Ovary (tissue), 9 donors: ENCODE data around the gene COG1. TPM values are rescaled to one million over a fixed set of nuclear protein-coding genes. Genes with fewer than 3 reads are reported as not detected.

Experiments used
- DNase-seq, 5 donors: peaks; one replicate each; pipeline ENCODE4 v3.0.0-alpha.2; 2019 to 2020
- H3K27ac ChIP-seq, 2 donors: fragments of 200-600 bp; one replicate each; pipeline versions ENCODE4 v1.5.1 to v1.8.0; 2019 to 2022
- H3K27me3 ChIP-seq: fragments of 200-600 bp; one replicate; pipeline ENCODE4 v1.8.0; 2022
- H3K36me3 ChIP-seq: fragments of 200-600 bp; sonication (generic); one replicate; pipeline ENCODE4 v1.5.1; 2019
- H3K4me1 ChIP-seq: one replicate; pipeline ENCODE4 v1.8.1; 2013; ENCODE audit warnings: mild to moderate bottlenecking, moderate library complexity; ENCODE audit not compliant: insufficient read depth
- H3K4me3 ChIP-seq: fragments of 200-600 bp; sonication (generic); one replicate; pipeline ENCODE4 v1.5.1; 2017
- H3K9me3 ChIP-seq, 2 donors: fragments of 200-600 bp in 1 of 2; sonication (generic) in 1 of 2; one replicate each; pipeline versions ENCODE4 v1.5.1 to v1.8.1; 2013 to 2019; ENCODE audit warnings: mild to moderate bottlenecking in 1 of 2, moderate library complexity in 1 of 2
- CTCF ChIP-seq, 3 donors: fragments of 450-650 bp in 2 of 3; fragments of 200-600 bp in 1 of 3; IDR thresholded peaks; one replicate each; pipeline versions ENCODE4 v1.5.1 to v1.8.0; 2016 to 2022; ENCODE audit warnings: antibody characterized with exemption in 3 of 3, mild to moderate bottlenecking in 1 of 3
- EP300 ChIP-seq: sonication (generic); formaldehyde crosslinking; IDR thresholded peaks from one replicate; pipeline ENCODE4 v1.6.1; 2017; ENCODE audit warnings: antibody characterized with exemption
- POLR2A ChIP-seq: fragments of 450-650 bp; IDR thresholded peaks from one replicate; pipeline ENCODE4 v1.6.1; 2017; ENCODE audit warnings: antibody characterized with exemption, mild to moderate bottlenecking, moderate library complexity
- WGBS, 3 donors: extraction: QIAGEN DNeasy Blood & Tissue Kit in 1 of 3; methylation state at CpG; one replicate each; pipeline versions ENCODE4 v1.1.5 to v1.1.7; 2013 to 2017; 5-methylcytosine and 5-hydroxymethylcytosine counted together
- intact Hi-C, 4 donors: fragments of 100-400 bp; cut with DNase I; formaldehyde crosslinking; loops; one replicate each; pipeline versions ENCODE4 v1.11.0 to v1.15.1; 2022 to 2023
- polyA plus RNA-seq, 2 donors: library from polyadenylated mRNA; stranded (reverse); fragments of 200-250 nt in 1 of 2; fragments of 350-450 nt in 1 of 2; fragmentation: Illumina TruSeq in 1 of 2; extraction: RNeasy Lipid Tissue Mini Kit (QIAGEN cat#74804) in 1 of 2; gene quantifications; one replicate each; pipeline ENCODE4 v1.2.3, GENCODE V29; 2013 to 2014
- total RNA-seq, 7 donors: library from RNA; depleted of rRNA in 2 of 7; stranded (reverse); fragments of >200 nt in 2 of 7; fragmentation: NEBNext Ultra II Directional in 3 of 7; extraction: Animal tissue kit (Norgen Biotek cat#: 25700) in 3 of 7; gene quantifications; one replicate each; pipeline versions ENCODE4 v1.1.0 to v1.2.4, GENCODE V29; 2016 to 2023
- donor health status: DM: no; HTN: no; CAD: no; lungs with moderate emphysema.
- donor health status: DM: no; HTN: no; CAD: no.
- donor health status: Bipolar disorder and iron deficiency.
- donor health status: DM: yes; HTN: yes; CAD: no.
- donor health status: DM: no; HTN: no; CAD: no.
- donor health status: DM: yes; HTN: yes; CAD: no.

Gene COG1
- total and polyA plus RNA-seq, 9 donors, result 22.0 to 59.1 (median 48.4) TPM

GRCh38 chr17:73165616-73166404 lies 27.0 kb upstream of the COG1 start:
- no peaks in the 10 kb centered on the region for H3K9me3 ChIP-seq
- DNase-seq, result no peak
- H3K36me3 ChIP-seq, result no peaks in the 10 kb centered on the region
- H3K4me1 ChIP-seq, result peaks cover 2% of the 10 kb centered on the region
- TF ChIP-seq CTCF (IDR thresholded peaks at IDR 0.05) (no peak), POLR2A (no peak)
- intact Hi-C loops, result loop anchor here in 1 of 4 donors (10.0 kb wide), 1 partner anchor 441 kb away; no protein-coding TSS in a partner anchor
- 1% methylated on average over 51 of the region's 51 CpGs for WGBS, 3 donors
- H3K4me3 ChIP-seq, result peak overlapping the region; percentile 4
- H3K27me3 ChIP-seq, result no peaks in the 10 kb centered on the region
- no peak overlapping the region for H3K27ac ChIP-seq

GRCh38 chr17:73166731-73167581 lies 25.9 kb upstream of the COG1 start:
- H3K9me3 ChIP-seq, result no peaks in the 10 kb centered on the region
- no peak overlapping the region for H3K4me3 ChIP-seq
- peaks cover 2% of the 10 kb centered on the region for H3K4me1 ChIP-seq
- intact Hi-C loops, result loop anchor here in 1 of 4 donors (10.0 kb wide), 1 partner anchor 442 kb away; no protein-coding TSS in a partner anchor
- DNase-seq, result no peak
- WGBS, 3 donors, result 63 to 69% (median 64%) methylated on average over 8 of the region's 8 CpGs
- no peak overlapping the region for H3K27ac ChIP-seq
- no peaks in the 10 kb centered on the region for H3K27me3 ChIP-seq
- no peaks in the 10 kb centered on the region for H3K36me3 ChIP-seq
- TF ChIP-seq CTCF (IDR thresholded peaks at IDR 0.05), result no peak

GRCh38 chr17:73168667-73169066 lies 24.2 kb upstream of the COG1 start:
- no peak overlapping the region for H3K4me3 ChIP-seq
- H3K27me3 ChIP-seq, result no peaks in the 10 kb centered on the region
- intact Hi-C loops, result loop anchor here in 1 of 4 donors (10.0 kb wide), 1 partner anchor 444 kb away; no protein-coding TSS in a partner anchor
- peaks cover 2% of the 10 kb centered on the region for H3K4me1 ChIP-seq
- 82 to 86% (median 85%) methylated on average over 6 of the region's 6 CpGs for WGBS, 3 donors
- no peaks in the 10 kb centered on the region for H3K9me3 ChIP-seq
- TF ChIP-seq CTCF (IDR thresholded peaks at IDR 0.05), result no peak
- no peak for TF ChIP-seq POLR2A
- no peak for TF ChIP-seq EP300
- no peak overlapping the region for H3K27ac ChIP-seq
- H3K36me3 ChIP-seq, result no peaks in the 10 kb centered on the region
- DNase-seq, result no peak

- DNase-seq, result no peak
- H3K4me1 ChIP-seq, result no peaks in the 10 kb centered on the region
- no peaks in the 10 kb centered on the region for H3K36me3 ChIP-seq
- no peak overlapping the region for H3K27ac ChIP-seq
- no peak overlapping the region for H3K4me3 ChIP-seq
- TF ChIP-seq POLR2A (no peak), EP300 (no peak), CTCF (IDR thresholded peaks at IDR 0.05) (no peak)
- H3K27me3 ChIP-seq, result no peaks in the 10 kb centered on the region
- intact Hi-C loops, result no loop called here
- 88 to 96% (median 94%) methylated on average over 5 of the region's 5 CpGs for whole genome bisulfite sequencing, 3 donors
- no peaks in the 10 kb centered on the region for H3K9me3 ChIP-seq
Measured at GRCh38 chr17:73170324-73170723, 22.5 kb upstream of the COG1 start.
